Activated T-helper 1 cell treated with Interleukin-2 at 50 U/mL for 16 hours (primary cell): Measurements from ENCODE around the gene GNAT1.

Experiments
- DNase-seq: peaks from one replicate; pipeline ENCODE4 v3.0.0-alpha.2; 2020; ENCODE audit warnings: low read depth

Gene GNAT1

GRCh38 chr3:50181985-50182384 is 9.4 kb upstream of the GNAT1 start:
- DNase-seq, result no peak

- no peak for DNase-seq
These were observed 8.8 kb upstream of the GNAT1 start for GRCh38 chr3:50182533-50183099.

GRCh38 chr3:50183755-50184154 is 7.7 kb upstream of the GNAT1 start:
- no peak for DNase-seq

- DNase-seq, result no peak
These were observed 7.0 kb upstream of the GNAT1 start for GRCh38 chr3:50184242-50184978.

- no peak for DNase-seq
These were observed 6.2 kb upstream of the GNAT1 start for GRCh38 chr3:50185230-50185629.

- DNase-seq, result no peak
These were observed 5.3 kb upstream of the GNAT1 start for GRCh38 chr3:50186096-50186495.

GRCh38 chr3:50187750-50188149 is 3.7 kb upstream of the GNAT1 start:
- DNase-seq, result no peak

- no peak for DNase-seq
These were observed 2.1 kb upstream of the GNAT1 start for GRCh38 chr3:50189274-50189673.

- DNase-seq, result no peak
These were observed 1.4 kb upstream of the GNAT1 start for GRCh38 chr3:50189989-50190388.

GRCh38 chr3:50192124-50192523 is 714 bp downstream of the GNAT1 start:
- no peak for DNase-seq

GRCh38 chr3:50192689-50193141 is 1.3 kb downstream of the GNAT1 start:
- DNase-seq, result peak; percentile 68

GRCh38 chr3:50193286-50193685 is 1.9 kb downstream of the GNAT1 start:
- no peak for DNase-seq

GRCh38 chr3:50193746-50194127 is 2.3 kb downstream of the GNAT1 start:
- no peak for DNase-seq

GRCh38 chr3:50194128-50194902 is 2.9 kb downstream of the GNAT1 start:
- DNase-seq, result peak; percentile 76

GRCh38 chr3:50194903-50195500 is 3.6 kb downstream of the GNAT1 start:
- no peak for DNase-seq

GRCh38 chr3:50195501-50196252 is 4.3 kb downstream of the GNAT1 start:
- no peak for DNase-seq

- DNase-seq, result no peak
These were observed 4.9 kb downstream of the GNAT1 start for GRCh38 chr3:50196253-50196801.

GRCh38 chr3:50201573-50202315 is 10.3 kb downstream of the GNAT1 start:
- DNase-seq, result no peak

- DNase-seq, result no peak
These were observed 11.1 kb downstream of the GNAT1 start for GRCh38 chr3:50202353-50203112.

GRCh38 chr3:50203113-50203808 is 11.9 kb downstream of the GNAT1 start:
- DNase-seq, result no peak
